Retinal pigment epithelial cell (primary cell): ENCODE data around the gene SASH3.

Experiments
- DNase-seq: peaks from one replicate; pipeline ENCODE4 v3.0.0-alpha.2; 2010; ENCODE audit warnings: low read depth
- H3K4me3 ChIP-seq: 2 replicates; pipeline ENCODE4 v1.5.1; 2011; ENCODE audit warnings: mild to moderate bottlenecking, low read length, control low read depth, moderate library complexity
- CTCF ChIP-seq: conservative IDR thresholded peaks from 2 replicates; pipeline ENCODE4 v1.5.1; 2011; ENCODE audit warnings: low read depth, low read length, control low read depth, inconsistent platforms

SASH3 gene

DNA sequence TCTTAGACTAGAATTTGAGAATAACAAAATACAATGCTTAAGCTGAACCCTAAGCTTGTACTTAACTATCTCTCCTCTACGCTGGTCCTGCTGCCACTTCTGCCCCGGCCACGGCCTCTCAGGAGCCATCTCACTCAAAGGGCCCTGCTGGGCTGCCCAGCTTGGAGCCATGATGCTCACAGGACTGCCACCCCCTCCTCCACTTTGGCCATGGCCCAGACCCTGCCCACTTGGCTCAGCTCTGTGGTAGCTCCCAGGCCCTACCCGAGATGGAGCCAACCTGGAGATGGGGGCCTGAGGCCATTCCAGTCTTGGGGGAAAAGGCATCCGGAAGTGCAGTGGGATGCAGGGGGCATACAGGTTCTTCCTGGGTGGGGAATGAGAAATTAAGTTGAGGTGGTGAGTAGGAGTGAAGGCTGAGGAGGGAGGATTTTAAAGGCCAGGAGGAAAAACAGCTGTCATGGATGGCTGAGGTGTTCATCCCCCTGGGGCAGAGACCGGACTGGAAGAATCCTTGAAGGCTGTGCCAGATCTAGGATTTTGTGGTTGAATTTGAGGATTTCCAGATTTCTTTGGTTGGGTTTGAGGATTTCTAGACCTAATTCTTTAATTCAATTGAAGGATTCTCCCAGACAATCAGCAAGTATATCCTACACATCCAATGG lies 824 bp downstream of the SASH3 start:
- H3K4me3 ChIP-seq, result no peak overlapping the region
- no peak for DNase-seq
- TF ChIP-seq CTCF, result no peak

GRCh38 chrX:129781134-129781672 lies 1.5 kb downstream of the SASH3 start:
- TF ChIP-seq CTCF, result no peak
- no peak for DNase-seq
- H3K4me3 ChIP-seq, result no peak overlapping the region

DNA sequence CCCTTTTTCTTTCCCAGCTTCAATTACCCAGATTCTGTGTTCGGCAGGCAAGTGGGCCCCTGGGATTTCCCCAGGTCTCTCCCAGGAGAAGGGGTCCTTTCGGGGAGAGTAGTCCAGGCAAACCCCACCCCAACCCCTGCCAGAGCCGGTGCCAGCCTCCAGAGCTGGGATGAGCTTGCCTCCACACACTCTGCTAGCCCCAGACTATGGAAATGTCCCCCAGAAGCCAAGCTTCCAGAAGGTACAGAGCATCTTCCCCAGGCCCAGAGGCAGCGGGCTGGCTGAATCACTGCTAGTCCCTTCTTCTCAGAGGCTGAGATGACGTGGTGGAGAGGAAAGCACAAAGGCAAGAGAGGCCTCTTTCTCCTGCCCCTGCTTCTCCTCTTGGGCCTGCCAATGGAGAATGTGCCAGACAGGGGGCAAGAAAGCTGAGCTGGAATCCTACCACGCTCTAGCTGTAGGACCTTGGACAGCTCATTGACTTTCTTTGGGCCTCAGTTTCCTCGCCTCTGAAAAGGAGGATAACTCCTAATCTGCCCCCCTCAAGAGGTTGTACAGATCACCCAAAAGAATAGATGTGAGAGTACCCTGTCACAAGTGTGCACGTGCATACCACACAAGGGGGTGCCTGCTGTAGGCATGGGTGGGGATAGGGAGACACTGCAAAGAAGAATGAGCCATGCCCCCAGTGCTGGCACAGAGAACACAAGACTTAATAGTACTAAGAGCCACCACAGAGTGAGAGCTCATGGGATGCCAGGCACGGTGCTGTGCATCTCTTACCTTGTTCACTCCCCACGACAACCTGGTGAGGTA lies 2.1 kb downstream of the SASH3 start:
- DNase-seq, result no peak
- H3K4me3 ChIP-seq, result no peak overlapping the region

DNA sequence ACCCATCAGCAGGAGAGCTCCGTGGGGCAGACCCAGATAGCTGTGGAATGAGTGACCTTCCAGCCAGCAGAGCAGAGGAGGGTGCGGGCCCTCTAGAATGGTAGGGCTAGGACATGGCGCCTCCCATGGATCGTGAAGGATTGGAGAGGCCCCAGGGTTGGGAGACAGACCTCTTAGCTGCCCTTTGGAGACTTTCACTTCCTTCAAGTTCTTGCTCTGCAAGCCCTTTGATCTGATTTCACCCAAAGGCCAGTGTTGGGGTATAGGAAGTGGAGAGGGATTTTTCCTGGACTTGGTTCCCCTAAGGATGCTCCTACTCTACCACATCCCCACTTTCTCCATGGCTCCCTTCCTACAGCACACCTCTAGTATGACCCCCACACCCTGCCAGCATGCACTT lies 3.0 kb downstream of the SASH3 start:
- H3K4me3 ChIP-seq, result no peak overlapping the region
- TF ChIP-seq CTCF, result no peak
- DNase-seq, result no peak

More for the DNA sequence above, 2.1 kb downstream of the SASH3 start:
- no peak for TF ChIP-seq CTCF

GRCh38 chrX:129783291-129783713 lies 3.6 kb downstream of the SASH3 start:
- TF ChIP-seq CTCF, result no peak
- no peak for DNase-seq
- H3K4me3 ChIP-seq, result no peak overlapping the region

DNA sequence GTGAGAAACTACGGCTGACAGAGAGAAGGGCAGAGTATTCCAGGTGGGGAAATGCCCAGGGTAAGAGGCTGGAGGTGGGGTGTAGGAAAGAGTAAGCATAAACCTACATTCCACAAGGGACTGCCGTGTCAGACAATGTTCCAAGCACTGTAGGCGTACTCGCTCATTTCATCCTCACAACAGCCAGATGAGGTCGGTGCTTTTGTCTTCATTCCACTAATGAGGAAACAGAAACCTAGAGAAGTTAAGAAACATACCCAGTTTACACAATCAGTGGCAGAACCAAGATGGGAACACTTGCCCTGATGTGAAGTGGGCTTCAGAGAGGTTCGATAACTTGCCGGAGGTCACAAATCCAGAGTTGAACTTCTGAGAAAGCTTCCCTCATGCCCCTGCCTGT lies 4.6 kb downstream of the SASH3 start:
- no peak for TF ChIP-seq CTCF
- H3K4me3 ChIP-seq, result no peak overlapping the region
- no peak for DNase-seq
